Measurements from ENCODE around the gene CR2. TPM values are rescaled to one million over a fixed set of nuclear protein-coding genes. Genes with fewer than 3 reads are reported as not detected.

Gene CR2
- total and polyA plus RNA-seq, 8 donors: 0.29 to 4.2 (median 0.84) TPM; not detected in 4

GRCh38 chr1:207421078-207421477 is 33.0 kb upstream of the CR2 start:
- H3K4me1 ChIP-seq: no peaks in the 10 kb centered on the region
- DNase-seq: no peak
- H3K27ac ChIP-seq: no peak overlapping the region
- H3K36me3 ChIP-seq: no peaks in the 10 kb centered on the region
- H3K9me3 ChIP-seq: peaks cover 0 to 16% (median 5%) of the 10 kb centered on the region in 4 donors
- WGBS, 5 donors: 79 to 87% (median 81%) methylated on average over 9 of the region's 9 CpGs
- no peak overlapping the region for H3K4me3 ChIP-seq
- peaks cover 0 to 21% (median 4%) of the 10 kb centered on the region in 3 donors for H3K27me3 ChIP-seq
- TF ChIP-seq POLR2A (IDR thresholded peaks at IDR 0.05) (no peak), CTCF (IDR thresholded peaks at IDR 0.05) (no peak)
- intact Hi-C loops (cut with DNase I; ENCODE audit: low total_unique reads): no loop called here

- Histone ChIP-seq H3K4me3 (no peak overlapping the region), H3K27me3 (peaks cover 0 to 21% (median 4%) of the 10 kb centered on the region in 3 donors), H3K36me3 (no peaks in the 10 kb centered on the region), H3K9me3 (peaks cover 0 to 16% (median 5%) of the 10 kb centered on the region in 4 donors), H3K4me1 (no peaks in the 10 kb centered on the region), H3K27ac (no peak overlapping the region)
- intact Hi-C loops (cut with DNase I; ENCODE audit: low total_unique reads): no loop called here
- no peak for TF ChIP-seq EP300 (IDR thresholded peaks at IDR 0.05)
- TF ChIP-seq POLR2A (IDR thresholded peaks at IDR 0.05): no peak
- no peak for TF ChIP-seq CTCF (IDR thresholded peaks at IDR 0.05)
- no peak for TF ChIP-seq POLR2AphosphoS5 (IDR thresholded peaks at IDR 0.05)
- 22 to 54% (median 32%) methylated on average over 28 of the region's 28 CpGs for WGBS, 5 donors
- DNase-seq: no peak
Measured at GRCh38 chr1:207423560-207424292, 30.4 kb upstream of the CR2 start.

GRCh38 chr1:207424570-207425131 is 29.5 kb upstream of the CR2 start:
- no peaks in the 10 kb centered on the region for H3K36me3 ChIP-seq
- DNase-seq: peak in 1 of 2 donors; percentile 12
- intact Hi-C loops (cut with DNase I; ENCODE audit: low total_unique reads): no loop called here
- peaks cover 0 to 21% (median 4%) of the 10 kb centered on the region in 3 donors for H3K27me3 ChIP-seq
- H3K27ac ChIP-seq: no peak overlapping the region
- H3K9me3 ChIP-seq: peaks cover 0 to 7% (median 2%) of the 10 kb centered on the region in 4 donors
- H3K4me3 ChIP-seq: no peak overlapping the region
- TF ChIP-seq CTCF (IDR thresholded peaks at IDR 0.05) (no peak), EP300 (IDR thresholded peaks at IDR 0.05) (no peak), POLR2A (IDR thresholded peaks at IDR 0.05) (no peak), POLR2AphosphoS5 (IDR thresholded peaks at IDR 0.05) (no peak)
- WGBS, 5 donors: 44 to 68% (median 60%) methylated on average over 17 of the region's 17 CpGs
- H3K4me1 ChIP-seq: no peaks in the 10 kb centered on the region

GRCh38 chr1:207427832-207428585 is 26.1 kb upstream of the CR2 start:
- H3K9me3 ChIP-seq: no peaks in the 10 kb centered on the region
- H3K4me3 ChIP-seq: no peak overlapping the region
- H3K36me3 ChIP-seq: no peaks in the 10 kb centered on the region
- no peak for DNase-seq
- no peak overlapping the region for H3K27ac ChIP-seq
- WGBS, 5 donors: 85 to 100% (median 94%) methylated on average over 1 of the region's 1 CpG
- intact Hi-C loops (cut with DNase I; ENCODE audit: low total_unique reads): no loop called here
- no peak for TF ChIP-seq EP300 (IDR thresholded peaks at IDR 0.05)
- no peak for TF ChIP-seq POLR2A (IDR thresholded peaks at IDR 0.05)
- no peak for TF ChIP-seq POLR2AphosphoS5 (IDR thresholded peaks at IDR 0.05)
- no peak for TF ChIP-seq CTCF (IDR thresholded peaks at IDR 0.05)
- H3K27me3 ChIP-seq: peaks cover 0 to 18% (median 4%) of the 10 kb centered on the region in 3 donors
- H3K4me1 ChIP-seq: no peaks in the 10 kb centered on the region
